Stimulated activated CD4-positive, alpha-beta T cell treated with anti-CD3 and anti-CD28 coated beads, Interleukin-1b, Interleukin-23, amount 100 ng/mL, for 1 hour (primary cell): ENCODE measurements around the gene DGKD.

Experiments used
- DNase-seq, 2 donors: peaks; one replicate each; pipeline ENCODE4 v3.0.0-alpha.2; 2020; ENCODE audit warnings: low read depth in 2 of 2

The DGKD gene

GRCh38 chr2:233411162-233411561, 56.9 kb downstream of the DGKD start:
- no peak for DNase-seq

- no peak for DNase-seq
Measured at GRCh38 chr2:233412405-233412804, 58.1 kb downstream of the DGKD start.

GRCh38 chr2:233413046-233413445, 58.8 kb downstream of the DGKD start:
- no peak for DNase-seq

- no peak for DNase-seq
Measured at GRCh38 chr2:233413559-233414272, 59.4 kb downstream of the DGKD start.

- no peak for DNase-seq
Measured at GRCh38 chr2:233414273-233414654, 60.0 kb downstream of the DGKD start.

- DNase-seq, result no peak
Measured at GRCh38 chr2:233414777-233415570, 60.7 kb downstream of the DGKD start.

GRCh38 chr2:233416199-233416598, 61.9 kb downstream of the DGKD start:
- no peak for DNase-seq

GRCh38 chr2:233416706-233417105, 62.4 kb downstream of the DGKD start:
- no peak for DNase-seq

- DNase-seq, result no peak
Measured at GRCh38 chr2:233417282-233417681, 63.0 kb downstream of the DGKD start.

GRCh38 chr2:233418052-233418760, 63.9 kb downstream of the DGKD start:
- no peak for DNase-seq

- no peak for DNase-seq
Measured at GRCh38 chr2:233418761-233419546, 64.7 kb downstream of the DGKD start.

- no peak for DNase-seq
Measured at GRCh38 chr2:233419602-233420391, 65.5 kb downstream of the DGKD start.

- no peak for DNase-seq
Measured at GRCh38 chr2:233421091-233421816, 67.0 kb downstream of the DGKD start.

GRCh38 chr2:233422050-233422639, 67.9 kb downstream of the DGKD start:
- no peak for DNase-seq

GRCh38 chr2:233422649-233423551, 68.6 kb downstream of the DGKD start:
- DNase-seq, result no peak

- no peak for DNase-seq
Measured at GRCh38 chr2:233423552-233423860, 69.2 kb downstream of the DGKD start.

GRCh38 chr2:233424154-233424951, 70.1 kb downstream of the DGKD start:
- no peak for DNase-seq
